HAP-1 (cell line): ENCODE data around the gene METTL25.
"Not testable (repeated sequence)": the region's sequence is repeated elsewhere in the genome, so short reads cannot be mapped to it uniquely, and the experiment has no call there.

Source experiments
- DNase-seq, 2 experiments: peaks; one replicate each; pipeline ENCODE4 v3.0.0-alpha.2; 2016 to 2020; ENCODE audit warnings: low spot score in 2 of 2
- H3K27me3 ChIP-seq: fragments of 250-450 bp; sonication (Bioruptor Pico); 2 replicates; pipeline ENCODE4 v1.5.1; 2020; ENCODE audit warnings: low read depth, mild to moderate bottlenecking, moderate library complexity
- H3K36me3 ChIP-seq: fragments of 250-450 bp; sonication (Bioruptor Pico); replicated peaks from 2 replicates; pipeline ENCODE4 v1.5.1; 2020; ENCODE audit warnings: mild to moderate bottlenecking
- H3K4me1 ChIP-seq: fragments of 250-450 bp; sonication (Bioruptor Pico); 2 replicates; pipeline ENCODE4 v1.5.1; 2020; ENCODE audit warnings: mild to moderate bottlenecking
- H3K4me3 ChIP-seq: fragments of 250-450 bp; sonication (Bioruptor Pico); 2 replicates; pipeline ENCODE4 v1.5.1; 2020; ENCODE audit warnings: mild to moderate bottlenecking, moderate library complexity
- H3K9me3 ChIP-seq: fragments of 250-450 bp; sonication (Bioruptor Pico); 2 replicates; pipeline ENCODE4 v1.5.1; 2020; ENCODE audit warnings: mild to moderate bottlenecking, moderate library complexity
- in situ Hi-C: fragments of 300-500 bp; cut with MboI; formaldehyde crosslinking; loops from 3 replicates; pipeline ENCODE4 v1.14.3; 2020; ENCODE audit warnings: low sequenced_read_pairs, inconsistent platforms, mixed read lengths

Gene METTL25

GRCh38 chr12:82360834-82361233, 2.5 kb downstream of the METTL25 start:
- H3K36me3 ChIP-seq, result peaks cover 17% of the 10 kb centered on the region
- DNase-seq, in situ Hi-C loops, H3K27me3 ChIP-seq, H3K4me3 ChIP-seq, H3K9me3 ChIP-seq: not testable (repeated sequence)
- H3K4me1 ChIP-seq, result peaks cover 16% of the 10 kb centered on the region

- peaks cover 14% of the 10 kb centered on the region for H3K4me1 ChIP-seq
- H3K36me3 ChIP-seq, result peaks cover 10% of the 10 kb centered on the region
- in situ Hi-C loops, result no loop called here
- no peaks in the 10 kb centered on the region for H3K27me3 ChIP-seq
- DNase-seq, result no peak
- no peak overlapping the region for H3K4me3 ChIP-seq
- H3K9me3 ChIP-seq, result no peaks in the 10 kb centered on the region
Observed at GRCh38 chr12:82361461-82361915, 3.2 kb downstream of the METTL25 start.

GRCh38 chr12:82363990-82364389, 5.7 kb downstream of the METTL25 start:
- Histone ChIP-seq H3K36me3 (peaks cover 4% of the 10 kb centered on the region; the same call in 1 of the 2 replicates), H3K9me3 (no peaks in the 10 kb centered on the region), H3K4me3 (no peak overlapping the region), H3K4me1 (peaks cover 8% of the 10 kb centered on the region; the same call in 1 of the 2 replicates), H3K27me3 (no peaks in the 10 kb centered on the region)
- DNase-seq, result no peak
- in situ Hi-C loops, result no loop called here

- no peaks in the 10 kb centered on the region for H3K27me3 ChIP-seq
- DNase-seq, result no peak
- no peaks in the 10 kb centered on the region for H3K9me3 ChIP-seq
- in situ Hi-C loops, result no loop called here
- no peak overlapping the region for H3K4me3 ChIP-seq
- H3K4me1 ChIP-seq, result peaks cover 2% of the 10 kb centered on the region; the same call in 1 of the 2 replicates
- no peaks in the 10 kb centered on the region for H3K36me3 ChIP-seq
Observed at GRCh38 chr12:82366197-82366596, 7.9 kb downstream of the METTL25 start.

- in situ Hi-C loops, result no loop called here
- no peaks in the 10 kb centered on the region for H3K9me3 ChIP-seq
- no peak for DNase-seq
- no peaks in the 10 kb centered on the region; the same call in 1 of the 2 replicates for H3K4me1 ChIP-seq
- no peaks in the 10 kb centered on the region for H3K27me3 ChIP-seq
- H3K36me3 ChIP-seq, result no peaks in the 10 kb centered on the region
- no peak overlapping the region for H3K4me3 ChIP-seq
Observed at GRCh38 chr12:82375201-82375600, 16.9 kb downstream of the METTL25 start.

- H3K27me3 ChIP-seq, result no peaks in the 10 kb centered on the region
- H3K4me1 ChIP-seq, result no peaks in the 10 kb centered on the region; the same call in 1 of the 2 replicates
- no peaks in the 10 kb centered on the region for H3K9me3 ChIP-seq
- no peak overlapping the region for H3K4me3 ChIP-seq
- in situ Hi-C loops, result no loop called here
- DNase-seq, result no peak
- no peaks in the 10 kb centered on the region for H3K36me3 ChIP-seq
Observed at GRCh38 chr12:82378997-82379396, 20.7 kb downstream of the METTL25 start.

GRCh38 chr12:82383930-82384552, 25.7 kb downstream of the METTL25 start:
- H3K9me3 ChIP-seq, result no peaks in the 10 kb centered on the region
- H3K4me1 ChIP-seq, result no peaks in the 10 kb centered on the region
- H3K4me3 ChIP-seq, result no peak overlapping the region
- DNase-seq, result peak in 1 of 2 experiments; percentile 46
- no peaks in the 10 kb centered on the region for H3K36me3 ChIP-seq
- in situ Hi-C loops, result no loop called here
- no peaks in the 10 kb centered on the region for H3K27me3 ChIP-seq

GRCh38 chr12:82398879-82399278, 40.5 kb downstream of the METTL25 start:
- DNase-seq, result no peak
- H3K4me3 ChIP-seq, result no peak overlapping the region
- H3K27me3 ChIP-seq, result no peaks in the 10 kb centered on the region
- H3K4me1 ChIP-seq, result no peaks in the 10 kb centered on the region; the same call in 1 of the 2 replicates
- in situ Hi-C loops, result no loop called here
- no peaks in the 10 kb centered on the region for H3K9me3 ChIP-seq
- H3K36me3 ChIP-seq, result no peaks in the 10 kb centered on the region

- Histone ChIP-seq H3K9me3 (no peaks in the 10 kb centered on the region), H3K36me3 (no peaks in the 10 kb centered on the region), H3K27me3 (no peaks in the 10 kb centered on the region), H3K4me1 (no peaks in the 10 kb centered on the region; the same call in 1 of the 2 replicates), H3K4me3 (no peak overlapping the region)
- in situ Hi-C loops, result no loop called here
- no peak for DNase-seq
Observed at GRCh38 chr12:82400819-82401218, 42.5 kb downstream of the METTL25 start.

GRCh38 chr12:82406651-82407050, 48.3 kb downstream of the METTL25 start:
- DNase-seq, result no peak
- Histone ChIP-seq H3K4me1 (peaks cover 8% of the 10 kb centered on the region), H3K9me3 (no peaks in the 10 kb centered on the region), H3K4me3 (no peak overlapping the region), H3K27me3 (no peaks in the 10 kb centered on the region), H3K36me3 (no peaks in the 10 kb centered on the region)
- in situ Hi-C loops, result no loop called here

- in situ Hi-C loops, result no loop called here
- Histone ChIP-seq H3K27me3 (no peaks in the 10 kb centered on the region), H3K9me3 (no peaks in the 10 kb centered on the region), H3K4me1 (peaks cover 8% of the 10 kb centered on the region), H3K36me3 (no peaks in the 10 kb centered on the region), H3K4me3 (no peak overlapping the region)
- DNase-seq, result no peak
Observed at GRCh38 chr12:82407481-82407880, 49.2 kb downstream of the METTL25 start.

GRCh38 chr12:82408844-82409243, 50.5 kb downstream of the METTL25 start:
- no peaks in the 10 kb centered on the region for H3K36me3 ChIP-seq
- H3K9me3 ChIP-seq, result no peaks in the 10 kb centered on the region
- DNase-seq, result no peak
- in situ Hi-C loops, result no loop called here
- no peak overlapping the region for H3K4me3 ChIP-seq
- peaks cover 8% of the 10 kb centered on the region for H3K4me1 ChIP-seq
- H3K27me3 ChIP-seq, result no peaks in the 10 kb centered on the region

GRCh38 chr12:82411546-82412230, 53.4 kb downstream of the METTL25 start:
- Histone ChIP-seq H3K36me3 (no peaks in the 10 kb centered on the region), H3K4me1 (peaks cover 4% of the 10 kb centered on the region), H3K9me3 (no peaks in the 10 kb centered on the region), H3K27me3 (no peaks in the 10 kb centered on the region), H3K4me3 (no peak overlapping the region)
- no peak for DNase-seq
- in situ Hi-C loops, result no loop called here

GRCh38 chr12:82412246-82412645, 53.9 kb downstream of the METTL25 start:
- H3K4me3 ChIP-seq, result no peak overlapping the region
- DNase-seq, result no peak
- in situ Hi-C loops, result no loop called here
- H3K9me3 ChIP-seq, result no peaks in the 10 kb centered on the region
- no peaks in the 10 kb centered on the region for H3K27me3 ChIP-seq
- no peaks in the 10 kb centered on the region for H3K36me3 ChIP-seq
- no peaks in the 10 kb centered on the region for H3K4me1 ChIP-seq
